ENCODE data around the gene RGL3. TPM values are rescaled to one million over a fixed set of nuclear protein-coding genes. Genes with fewer than 3 reads are reported as not detected.

RGL3 gene
- total and polyA plus RNA-seq, 10 of the 15 experiments (the other 5 are each of a cell fraction or from before 2014, with no cell fraction given): not detected

DNA sequence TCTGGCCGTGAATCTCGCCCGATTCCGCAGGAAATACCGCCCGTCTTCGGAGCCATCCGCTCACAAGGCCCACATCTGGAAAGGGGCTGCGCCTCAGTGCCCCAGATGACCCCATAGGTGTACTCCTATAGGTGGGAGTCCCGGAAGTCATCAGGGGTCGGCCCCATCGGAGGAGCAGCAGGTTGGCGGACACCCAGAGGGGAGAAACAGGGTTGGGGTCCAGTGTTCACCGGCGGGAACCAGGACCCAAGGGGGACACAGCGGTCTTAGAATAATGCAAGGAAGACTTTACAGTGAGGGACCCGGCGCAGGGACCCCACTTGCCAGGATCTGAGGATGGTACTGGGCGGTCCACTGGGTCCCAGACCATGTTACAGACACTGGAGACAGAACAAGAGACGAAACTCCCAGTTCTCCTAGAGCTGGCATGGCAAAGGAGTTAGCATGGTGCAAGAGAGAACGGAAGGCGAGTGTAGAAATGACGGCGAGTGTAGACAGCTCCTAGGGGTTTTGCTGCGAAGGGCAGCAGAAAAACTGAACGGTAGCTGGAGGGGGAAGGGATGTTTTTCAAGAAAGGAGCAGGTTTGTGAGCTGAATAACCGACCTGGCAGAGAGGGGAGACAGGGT, 4.2 kb upstream of the RGL3 start (continued):
- TF ChIP-seq RBBP5 (conservative IDR thresholded peaks at IDR 0.05) (no peak), FOS (IDR thresholded peaks at IDR 0.05; ENCODE audit: borderline replicate concordance, extremely low read depth, insufficient read length) (no peak), CBFB (IDR thresholded peaks at IDR 0.05; ENCODE audit: low read depth) (no peak), PAX8 (IDR thresholded peaks at IDR 0.05) (no peak), TCF7 (IDR thresholded peaks at IDR 0.05; ENCODE audit: borderline replicate concordance) (no peak), SMAD1 (IDR thresholded peaks at IDR 0.05; ENCODE audit: low read depth, partially characterized antibody) (no peak), ESRRA (IDR thresholded peaks at IDR 0.05; ENCODE audit: low read length) (no peak)
- TF ChIP-seq, protein P1, sequence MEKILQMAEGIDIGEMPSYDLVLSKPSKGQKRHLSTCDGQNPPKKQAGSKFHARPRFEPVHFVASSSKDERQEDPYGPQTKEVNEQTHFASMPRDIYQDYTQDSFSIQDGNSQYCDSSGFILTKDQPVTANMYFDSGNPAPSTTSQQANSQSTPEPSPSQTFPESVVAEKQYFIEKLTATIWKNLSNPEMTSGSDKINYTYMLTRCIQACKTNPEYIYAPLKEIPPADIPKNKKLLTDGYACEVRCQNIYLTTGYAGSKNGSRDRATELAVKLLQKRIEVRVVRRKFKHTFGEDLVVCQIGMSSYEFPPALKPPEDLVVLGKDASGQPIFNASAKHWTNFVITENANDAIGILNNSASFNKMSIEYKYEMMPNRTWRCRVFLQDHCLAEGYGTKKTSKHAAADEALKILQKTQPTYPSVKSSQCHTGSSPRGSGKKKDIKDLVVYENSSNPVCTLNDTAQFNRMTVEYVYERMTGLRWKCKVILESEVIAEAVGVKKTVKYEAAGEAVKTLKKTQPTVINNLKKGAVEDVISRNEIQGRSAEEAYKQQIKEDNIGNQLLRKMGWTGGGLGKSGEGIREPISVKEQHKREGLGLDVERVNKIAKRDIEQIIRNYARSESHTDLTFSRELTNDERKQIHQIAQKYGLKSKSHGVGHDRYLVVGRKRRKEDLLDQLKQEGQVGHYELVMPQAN (conservative IDR thresholded peaks at IDR 0.05): no peak

DNA sequence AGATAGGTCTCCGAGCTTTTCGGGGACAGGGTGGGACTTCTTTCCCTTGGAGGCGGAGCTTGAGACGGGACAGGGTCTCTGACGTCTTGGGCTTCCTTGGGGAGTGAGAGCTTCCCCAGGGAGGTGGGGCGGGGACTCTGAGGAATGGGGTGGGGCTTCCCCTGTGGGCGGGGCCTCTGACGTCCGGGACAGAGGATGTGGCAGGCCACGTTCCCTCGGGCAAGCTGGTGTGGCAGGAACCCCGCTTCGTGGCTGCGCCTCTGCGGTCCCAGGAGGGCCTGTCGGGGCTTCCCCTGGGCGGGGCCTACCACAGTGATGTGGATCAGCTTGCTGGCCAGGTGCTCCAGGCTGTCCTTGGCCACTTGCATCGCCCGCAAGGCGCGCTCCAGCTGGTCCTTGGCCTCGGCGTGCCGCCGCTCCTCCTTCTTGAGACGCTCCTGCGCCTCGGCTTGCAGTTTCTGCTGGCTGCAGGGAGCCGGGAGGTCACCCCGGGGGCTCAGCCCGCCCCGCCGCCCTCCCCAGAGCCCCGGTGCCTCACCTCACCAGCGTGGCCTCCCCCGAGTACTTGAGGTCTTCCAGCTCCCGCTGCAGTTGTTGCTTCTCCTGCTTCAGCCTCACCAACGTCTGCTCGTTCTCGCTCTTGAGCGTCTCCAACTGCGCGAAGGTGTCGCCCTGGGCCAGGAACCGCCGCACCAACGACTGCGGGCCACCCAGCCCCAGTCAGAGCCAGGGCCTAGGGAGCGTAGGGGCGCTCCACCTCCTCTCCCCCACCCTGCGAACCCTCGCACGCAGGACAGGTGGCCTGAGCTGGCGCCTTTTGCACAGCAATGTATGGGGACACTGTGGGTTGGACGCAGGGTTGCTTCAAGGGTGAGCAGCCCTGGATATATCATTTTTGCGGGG, 3.3 kb upstream of the RGL3 start:
- Histone ChIP-seq H3K9ac (ENCODE audit: control insufficient read depth, insufficient read depth, low read length) (no peak overlapping the region), H3K27me3 (replicated peaks in 1 of 2; ENCODE audit: control insufficient read depth in 2 of 2, insufficient read depth in 2 of 2, low read length in 1 of 2) (peaks cover 7 to 16% of the 10 kb centered on the region in 2 experiments), H3K4me2 (ENCODE audit: control insufficient read depth, insufficient read depth) (peak overlapping the region; percentile 74), H3K79me2 (ENCODE audit: control insufficient read depth, insufficient read depth, low read length) (no peaks in the 10 kb centered on the region), H2AFZ (ENCODE audit: control insufficient read depth, low read depth, low read length) (peak overlapping the region; percentile 71), H3K4me1 (ENCODE audit: control insufficient read depth, insufficient read depth, low read length) (peaks cover 22% of the 10 kb centered on the region), H3K4me3 (peak overlapping the region; percentile 39; the same call in 1 of the 2 replicates), H3K27ac (ENCODE audit: control insufficient read depth, insufficient read depth) (no peak overlapping the region), H3K9me3 (replicated peaks; ENCODE audit: control insufficient read depth, insufficient read depth, low read length) (no peaks in the 10 kb centered on the region), H4K20me1 (ENCODE audit: control insufficient read depth, insufficient read depth) (no peaks in the 10 kb centered on the region), H3K36me3 (ENCODE audit: control insufficient read depth in 2 of 2, insufficient read depth in 2 of 2, low read length in 1 of 2) (no peaks in the 10 kb centered on the region)
- BruUV-seq (replicated peaks): no TSS peak
- CTCF ChIA-PET: interaction anchor here (0.9 to 2.9 kb wide), 7 partner anchors 13 to 387 kb away, joined by 3 to 13 read pairs (median 4); partner anchors contain the start of genes ODAD3 and PRKCSH
- peak; percentile 86 for FAIRE-seq
- SMC1A ChIA-PET (ENCODE audit: uncharacterized antibody, unreplicated experiment): interaction anchor here (0.9 to 2.3 kb wide), 7 partner anchors 13 to 60 kb away, joined by 3 to 14 read pairs (median 3); partner anchors contain the start of genes ODAD3 and PRKCSH
- RAD21 ChIA-PET (ENCODE audit: unreplicated experiment): interaction anchor here (0.7 to 2.2 kb wide), 6 partner anchors 13 to 60 kb away, joined by 3 to 7 read pairs (median 5); partner anchors contain the start of genes ODAD3, PRKCSH and SWSAP1
- POLR2A ChIA-PET: interaction anchor here (0.7 to 1.4 kb wide), 8 partner anchors 8 to 217 kb away, joined by 3 to 7 read pairs (median 3); partner anchors contain the start of genes ODAD3 and PRKCSH
- WGBS (ENCODE audit: insufficient coverage, insufficient replicate concordance, low lambda C conversion rate, missing lambda C conversion rate): 4% methylated on average over 49 of the region's 56 CpGs
- ATAC-seq: peak; percentile 95
- in situ Hi-C loops (cut with MboI) (no loop called here), intact Hi-C loops (cut with micrococcal nuclease; ENCODE audit: unreplicated experiment) (no loop called here)
- peak; percentile 64 for DNase-seq (ENCODE audit: low read depth, low spot score)
- TF ChIP-seq BCL11A (IDR thresholded peaks at IDR 0.05; ENCODE audit: low read depth, low read length) (0 out of 2 replicates have a peak, but pooled peaks have one; percentile 15), GATAD2B (conservative IDR thresholded peaks at IDR 0.05; ENCODE audit: low read depth) (peak; percentile 51), CEBPB (IDR thresholded peaks at IDR 0.05; ENCODE audit: borderline replicate concordance in 1 of 2, low read depth in 2 of 2, low read length in 2 of 2) (no peak), IKZF2 (IDR thresholded peaks at IDR 0.05) (peak in 1 of 2 experiments; percentile 51; a peak in 1 of 4 replicates), LARP7 (IDR thresholded peaks at IDR 0.05) (0 out of 2 replicates have a peak, but pooled peaks have one; percentile 46), KDM1A (IDR thresholded peaks at IDR 0.05; ENCODE audit: borderline replicate concordance) (no peak), PAX5 (IDR thresholded peaks at IDR 0.05; ENCODE audit: borderline replicate concordance, low read depth, low read length) (peak; percentile 72; the same call in 1 of the 2 replicates), HDAC6 (IDR thresholded peaks at IDR 0.05; ENCODE audit: unreplicated experiment) (peak; percentile 70), CHD2 (IDR thresholded peaks at IDR 0.05; ENCODE audit: borderline replicate concordance, low read depth, low read length) (peak; percentile 43; the same call in 1 of the 2 replicates)
- TF ChIP-seq, protein P2, sequence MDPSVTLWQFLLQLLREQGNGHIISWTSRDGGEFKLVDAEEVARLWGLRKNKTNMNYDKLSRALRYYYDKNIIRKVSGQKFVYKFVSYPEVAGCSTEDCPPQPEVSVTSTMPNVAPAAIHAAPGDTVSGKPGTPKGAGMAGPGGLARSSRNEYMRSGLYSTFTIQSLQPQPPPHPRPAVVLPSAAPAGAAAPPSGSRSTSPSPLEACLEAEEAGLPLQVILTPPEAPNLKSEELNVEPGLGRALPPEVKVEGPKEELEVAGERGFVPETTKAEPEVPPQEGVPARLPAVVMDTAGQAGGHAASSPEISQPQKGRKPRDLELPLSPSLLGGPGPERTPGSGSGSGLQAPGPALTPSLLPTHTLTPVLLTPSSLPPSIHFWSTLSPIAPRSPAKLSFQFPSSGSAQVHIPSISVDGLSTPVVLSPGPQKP (IDR thresholded peaks at IDR 0.05; ENCODE audit: low read depth, low read length): no peak

All from GM12878 (cell line).